ENCODE measurements around the gene DRC1.

Gene DRC1

DNA sequence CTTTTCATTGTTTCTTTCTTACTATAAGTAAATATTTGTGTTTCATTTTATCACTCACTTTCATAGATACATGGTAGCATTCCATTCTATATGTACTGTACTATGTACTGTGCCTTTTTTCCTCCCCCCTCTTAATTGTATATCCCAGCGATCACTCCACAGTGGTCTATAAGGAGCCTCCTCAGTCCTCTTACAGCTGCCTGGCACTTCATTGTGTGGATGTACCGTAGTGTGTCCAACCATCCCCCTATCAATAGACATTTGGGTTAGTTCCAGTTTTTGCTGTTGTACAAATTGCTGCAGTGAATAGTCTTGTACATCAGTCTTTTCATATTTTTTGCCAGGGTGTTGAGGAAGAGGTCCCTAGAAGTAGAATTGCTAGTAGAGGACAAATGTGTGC, 21.4 kb upstream of the DRC1 start:
- no peak for DNase-seq (ENCODE audit: low read depth)
- TF ChIP-seq, protein P1, sequence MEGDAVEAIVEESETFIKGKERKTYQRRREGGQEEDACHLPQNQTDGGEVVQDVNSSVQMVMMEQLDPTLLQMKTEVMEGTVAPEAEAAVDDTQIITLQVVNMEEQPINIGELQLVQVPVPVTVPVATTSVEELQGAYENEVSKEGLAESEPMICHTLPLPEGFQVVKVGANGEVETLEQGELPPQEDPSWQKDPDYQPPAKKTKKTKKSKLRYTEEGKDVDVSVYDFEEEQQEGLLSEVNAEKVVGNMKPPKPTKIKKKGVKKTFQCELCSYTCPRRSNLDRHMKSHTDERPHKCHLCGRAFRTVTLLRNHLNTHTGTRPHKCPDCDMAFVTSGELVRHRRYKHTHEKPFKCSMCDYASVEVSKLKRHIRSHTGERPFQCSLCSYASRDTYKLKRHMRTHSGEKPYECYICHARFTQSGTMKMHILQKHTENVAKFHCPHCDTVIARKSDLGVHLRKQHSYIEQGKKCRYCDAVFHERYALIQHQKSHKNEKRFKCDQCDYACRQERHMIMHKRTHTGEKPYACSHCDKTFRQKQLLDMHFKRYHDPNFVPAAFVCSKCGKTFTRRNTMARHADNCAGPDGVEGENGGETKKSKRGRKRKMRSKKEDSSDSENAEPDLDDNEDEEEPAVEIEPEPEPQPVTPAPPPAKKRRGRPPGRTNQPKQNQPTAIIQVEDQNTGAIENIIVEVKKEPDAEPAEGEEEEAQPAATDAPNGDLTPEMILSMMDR (conservative IDR thresholded peaks at IDR 0.05; ENCODE audit: control insufficient read depth, insufficient read depth, low read depth, low read length), result no peak
- H3K4me3 ChIP-seq (ENCODE audit: control insufficient read depth, low read depth, low read length), result no peak overlapping the region

- TF ChIP-seq, protein P1 (conservative IDR thresholded peaks at IDR 0.05; ENCODE audit: control insufficient read depth, insufficient read depth, low read depth, low read length), result no peak
- H3K4me3 ChIP-seq (ENCODE audit: control insufficient read depth, low read depth, low read length), result no peak overlapping the region
- DNase-seq (ENCODE audit: low read depth), result no peak
These were observed 19.2 kb upstream of the DRC1 start for GRCh38 chr2:26382564-26382963.

DNA sequence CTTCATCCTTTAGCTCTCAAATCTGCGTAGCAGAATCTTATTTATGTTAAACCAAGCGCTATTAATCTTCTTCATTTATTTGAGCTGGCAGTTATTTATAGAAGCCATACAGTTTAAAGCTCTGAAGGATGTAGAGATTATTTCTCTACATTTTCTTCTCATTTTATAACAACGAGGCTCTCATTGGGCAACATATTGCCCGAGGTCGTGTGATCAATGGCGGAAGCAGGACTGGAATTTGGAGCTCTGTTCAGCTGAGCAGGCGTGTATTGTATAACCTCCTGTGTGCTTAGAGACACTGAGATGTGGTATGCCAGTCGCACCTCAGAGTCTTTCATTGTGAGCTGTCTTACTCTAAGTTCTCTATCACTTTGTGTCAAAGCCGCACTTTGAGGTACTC, 17.5 kb upstream of the DRC1 start:
- no peak overlapping the region for H3K4me3 ChIP-seq (ENCODE audit: control insufficient read depth, low read depth, low read length)
- DNase-seq (ENCODE audit: low read depth), result no peak
- TF ChIP-seq, protein P1 (conservative IDR thresholded peaks at IDR 0.05; ENCODE audit: control insufficient read depth, insufficient read depth, low read depth, low read length), result no peak

DNA sequence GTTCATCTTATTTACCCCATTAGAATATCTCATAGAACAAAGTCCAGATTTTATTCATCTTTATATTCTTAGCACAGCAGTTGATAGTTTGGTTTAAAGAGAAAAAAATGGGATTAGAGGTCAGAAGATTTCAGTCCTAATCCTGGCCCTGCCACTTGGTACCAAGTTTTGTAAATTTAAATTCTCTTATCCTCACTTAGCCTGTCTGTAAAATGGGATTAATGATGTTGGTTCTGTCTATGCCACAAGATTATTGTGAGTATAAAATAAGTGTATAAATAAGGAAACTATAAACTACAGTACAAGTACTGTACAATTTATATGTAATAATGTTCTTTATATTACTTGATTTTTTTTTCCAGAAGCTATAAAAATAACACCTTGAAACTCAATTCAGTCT, 17.1 kb upstream of the DRC1 start:
- H3K4me3 ChIP-seq (ENCODE audit: control insufficient read depth, low read depth, low read length), result no peak overlapping the region
- DNase-seq (ENCODE audit: low read depth), result no peak
- TF ChIP-seq, protein P1 (conservative IDR thresholded peaks at IDR 0.05; ENCODE audit: control insufficient read depth, insufficient read depth, low read depth, low read length), result no peak

GRCh38 chr2:26387189-26387588, 14.5 kb upstream of the DRC1 start:
- no peak for DNase-seq (ENCODE audit: low read depth)
- TF ChIP-seq, protein P1 (conservative IDR thresholded peaks at IDR 0.05; ENCODE audit: control insufficient read depth, insufficient read depth, low read depth, low read length), result no peak

GRCh38 chr2:26394694-26395093, 7.0 kb upstream of the DRC1 start:
- TF ChIP-seq, protein P1 (conservative IDR thresholded peaks at IDR 0.05; ENCODE audit: control insufficient read depth, insufficient read depth, low read depth, low read length), result no peak
- no peak overlapping the region for H3K4me3 ChIP-seq (ENCODE audit: control insufficient read depth, low read depth, low read length)
- DNase-seq (ENCODE audit: low read depth), result no peak

More at GRCh38 chr2:26387189-26387588, 14.5 kb upstream of the DRC1 start:
- H3K4me3 ChIP-seq (ENCODE audit: control insufficient read depth, low read depth, low read length), result no peak overlapping the region

DNA sequence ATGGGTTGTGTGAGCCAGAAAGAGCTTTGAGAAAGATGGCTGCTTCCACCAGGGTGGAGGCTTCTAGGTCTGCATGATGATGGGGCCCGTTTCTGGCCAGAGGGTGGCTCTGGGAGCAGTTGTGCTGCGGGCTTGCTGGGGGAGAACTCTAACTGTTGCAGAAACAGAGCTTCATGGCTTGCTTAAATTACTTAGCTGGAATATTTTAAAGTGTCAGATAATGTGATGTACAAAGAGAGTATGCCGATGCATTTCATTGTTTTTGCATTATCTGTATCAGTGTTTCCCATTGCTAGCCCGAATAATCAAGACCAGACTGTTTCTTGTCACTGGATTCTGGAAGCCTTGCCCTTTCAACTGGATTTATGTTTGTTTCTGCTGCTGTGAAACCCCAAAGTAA, 6.3 kb upstream of the DRC1 start:
- DNase-seq (ENCODE audit: low read depth), result no peak
- TF ChIP-seq, protein P1 (conservative IDR thresholded peaks at IDR 0.05; ENCODE audit: control insufficient read depth, insufficient read depth, low read depth, low read length), result no peak
- no peak overlapping the region for H3K4me3 ChIP-seq (ENCODE audit: control insufficient read depth, low read depth, low read length)
